ENCODE data around the gene NDRG4. TPM values are rescaled to one million over a fixed set of nuclear protein-coding genes. Genes with fewer than 3 reads are reported as not detected.
A peak's percentile ranks its signal among the peaks of the same experiment; 100 is the strongest.

Gene NDRG4
- polyA plus RNA-seq, 1 of the 3 experiments (the other 2 are of a cell fraction) = 52.0 TPM

- TF ChIP-seq IRF3 (IDR thresholded peaks at IDR 0.05; ENCODE audit: low read depth, low read length) (no peak), NFIC (IDR thresholded peaks at IDR 0.05; ENCODE audit: borderline replicate concordance) (peak; percentile 72), RFX5 (IDR thresholded peaks at IDR 0.05; ENCODE audit: low read length) (no peak), NRF1 (IDR thresholded peaks at IDR 0.05; ENCODE audit: low read depth, low read length) (no peak), POLR2AphosphoS5 (IDR thresholded peaks at IDR 0.05; ENCODE audit: low read depth, low read length) (peak; percentile 59), RCOR1 (IDR thresholded peaks at IDR 0.05; ENCODE audit: low read length) (0 out of 2 replicates have a peak, but pooled peaks have one; percentile 28), MXI1 (IDR thresholded peaks at IDR 0.05; ENCODE audit: low read depth, low read length) (no peak), YY1 (IDR thresholded peaks at IDR 0.05; ENCODE audit: low read depth) (no peak), GABPA (IDR thresholded peaks at IDR 0.05; ENCODE audit: low read depth) (no peak), CTCF (IDR thresholded peaks at IDR 0.05) (no peak), SMC3 (IDR thresholded peaks at IDR 0.05; ENCODE audit: low read depth, low read length) (0 out of 2 replicates have a peak, but pooled peaks have one; percentile 6), PBX3 (IDR thresholded peaks at IDR 0.05) (peak; percentile 93), ZBTB33 (IDR thresholded peaks at IDR 0.05; ENCODE audit: borderline replicate concordance, low read depth) (peak; percentile 75), GATA2 (CRISPR knock-in tag; IDR thresholded peaks at IDR 0.05) (no peak), EP300 (IDR thresholded peaks at IDR 0.05; ENCODE audit: borderline replicate concordance in 1 of 2, low read depth in 1 of 2, low read length in 1 of 2) (peak; percentile 67 to 69; a peak in 2 of 4 replicates)
Measured at GRCh38 chr16:58451945-58452401, 48.0 kb upstream of the NDRG4 start (continued).

- Histone ChIP-seq H3K79me2 (ENCODE audit: insufficient read depth) (no peaks in the 10 kb centered on the region), H3K36me3 (replicated peaks in 1 of 2; ENCODE audit: control insufficient read depth in 1 of 2, insufficient read depth in 2 of 2, low read length in 1 of 2) (no peaks in the 10 kb centered on the region), H3K9me3 (no peaks in the 10 kb centered on the region), H2AFZ (ENCODE audit: low read depth) (no peak overlapping the region), H3F3A (replicated peaks; ENCODE audit: insufficient read depth) (peaks cover 16% of the 10 kb centered on the region), H3K9me2 (no peaks in the 10 kb centered on the region), H3K27ac (ENCODE audit: low read depth in 2 of 2, low read length in 1 of 2) (peak overlapping the region; percentile 62 to 64; a peak in 3 of 4 replicates), H3K9ac (no peak overlapping the region), H3K27me3 (ENCODE audit: insufficient read depth) (no peaks in the 10 kb centered on the region), H3K4me2 (no peak overlapping the region; the same call in 1 of the 2 replicates), H4K20me1 (ENCODE audit: insufficient read depth) (peaks cover 3% of the 10 kb centered on the region; the same call in 1 of the 2 replicates), H3K4me1 (ENCODE audit: control insufficient read depth in 1 of 2, insufficient read depth in 2 of 2, low read depth in 1 of 2, low read length in 1 of 2) (peaks cover 6 to 43% of the 10 kb centered on the region in 2 experiments), H3K4me3 (ENCODE audit: low read depth in 2 of 2, low read length in 1 of 2) (no peak overlapping the region)
- no peak for DNase-seq
- ChIA-PET POLR2A (interaction anchor here (1.4 kb wide), 1 partner anchor 61 kb away, joined by 4 read pairs; the partner anchor contains the start of gene GINS3), CTCF (interaction anchor here (0.9 to 5.8 kb wide), 3 partner anchors 22 to 116 kb away, joined by 3 to 26 read pairs (median 19); no protein-coding TSS in a partner anchor)
- WGBS (ENCODE audit: low lambda C conversion rate) = 91% methylated on average over 1 of the region's 3 CpGs
- no peak for TF ChIP-seq MAX (IDR thresholded peaks at IDR 0.05; ENCODE audit: low read depth)
- no peak for TF ChIP-seq CHD2 (IDR thresholded peaks at IDR 0.05; ENCODE audit: low read length, partially characterized antibody)
- no peak for TF ChIP-seq TEAD4 (IDR thresholded peaks at IDR 0.05; ENCODE audit: borderline replicate concordance, insufficient read depth)
- no peak for TF ChIP-seq GABPA (IDR thresholded peaks at IDR 0.05; ENCODE audit: low read depth)
- TF ChIP-seq RCOR1 (IDR thresholded peaks at IDR 0.05; ENCODE audit: low read length) = no peak
- TF ChIP-seq TCF12 (IDR thresholded peaks at IDR 0.05) = no peak
- no peak for TF ChIP-seq USF1 (IDR thresholded peaks at IDR 0.05; ENCODE audit: borderline replicate concordance, low read depth)
- no peak for TF ChIP-seq NRF1 (IDR thresholded peaks at IDR 0.05; ENCODE audit: low read depth, low read length)
- TF ChIP-seq SMC3 (IDR thresholded peaks at IDR 0.05; ENCODE audit: low read depth, low read length) = no peak
- no peak for TF ChIP-seq SIN3A (IDR thresholded peaks at IDR 0.05; ENCODE audit: borderline replicate concordance, low read depth, low read length)
- no peak for TF ChIP-seq YY1 (IDR thresholded peaks at IDR 0.05; ENCODE audit: low read depth)
- TF ChIP-seq TAF1 (IDR thresholded peaks at IDR 0.05; ENCODE audit: borderline replicate concordance, low read depth, low read length) = no peak
- no peak for TF ChIP-seq FOXM1 (IDR thresholded peaks at IDR 0.05; ENCODE audit: low read depth)
Measured at GRCh38 chr16:58452640-58453039, 47.3 kb upstream of the NDRG4 start.

Measured in SK-N-SH (cell line).